PC-3 (cell line): ENCODE data around the gene RECQL5. TPM values are rescaled to one million over a fixed set of nuclear protein-coding genes. Genes with fewer than 3 reads are reported as not detected.
A peak's percentile ranks its signal among the peaks of the same experiment; 100 is the strongest.

ENCODE experiments used
- ATAC-seq: fragments of 200-7000 bp; cut with Tn5 transposase; 2 replicates; pipeline ENCODE4 v1.9.1; 2020; ENCODE audit warnings: mild to moderate bottlenecking, moderate library complexity
- BruUV-seq: library from RNA; stranded (reverse); fragments of 400-500 nt; replicated peaks from 2 replicates; lab custom pipeline; 2021; lab: Mats Ljungman, UMichigan
- CTCF ChIA-PET: fragments of 300-600 bp; sonication (Branson Sonifier 250); formaldehyde crosslinking; loops from one replicate; lab custom pipeline; 2022; ENCODE audit warnings: antibody characterized with exemption; lab: Charles Lee
- POLR2A ChIA-PET: fragments of 300-600 bp; sonication (Branson Sonifier 250); formaldehyde crosslinking; loops from one replicate; lab custom pipeline; 2022; ENCODE audit warnings: antibody characterized with exemption; ENCODE audit not compliant: unreplicated experiment; lab: Charles Lee
- DNase-seq: peaks from one replicate; pipeline ENCODE4 v3.0.0-alpha.2; 2015
- H2AFZ ChIP-seq: fragments of 300-600 bp; sonication (generic); 2 replicates; pipeline ENCODE4 v1.6.0; 2016; ENCODE audit warnings: antibody characterized with exemption, low read length
- H3F3A ChIP-seq: fragments of 300-600 bp; sonication (generic); one replicate; pipeline ENCODE4 v1.6.0; 2017; ENCODE audit warnings: antibody characterized with exemption, low read length, control low read depth, mild to moderate bottlenecking; ENCODE audit not compliant: unreplicated experiment
- H3K27ac ChIP-seq: fragments of 300-600 bp; sonication (generic); 2 replicates; pipeline ENCODE4 v1.5.1; 2016; ENCODE audit warnings: mild to moderate bottlenecking, low read length
- H3K27me3 ChIP-seq: fragments of 300-600 bp; sonication (generic); 2 replicates; pipeline ENCODE4 v1.6.1; 2016; ENCODE audit warnings: low read length, mixed read lengths
- H3K36me3 ChIP-seq: fragments of 300-600 bp; sonication (generic); 2 replicates; pipeline ENCODE4 v1.6.1; 2016; ENCODE audit warnings: low read depth, mixed run types, low read length, mixed read lengths
- H3K4me1 ChIP-seq: fragments of 300-600 bp; sonication (generic); 2 replicates; pipeline ENCODE4 v1.5.1; 2016; ENCODE audit warnings: low read length; ENCODE audit not compliant: insufficient read depth
- H3K4me2 ChIP-seq: fragments of 300-600 bp; sonication (generic); 2 replicates; pipeline ENCODE4 v1.6.0; 2016; ENCODE audit warnings: low read length
- H3K4me3 ChIP-seq: fragments of 300-600 bp; sonication (generic); 2 replicates; pipeline ENCODE4 v1.5.1; 2016; ENCODE audit warnings: mild to moderate bottlenecking, low read length, mixed read lengths
- H3K79me2 ChIP-seq: fragments of 300-600 bp; sonication (generic); 2 replicates; pipeline ENCODE4 v1.6.1; 2017; ENCODE audit warnings: low read length, mixed read lengths
- H3K9ac ChIP-seq: fragments of 300-600 bp; sonication (generic); 2 replicates; pipeline ENCODE4 v1.6.0; 2016; ENCODE audit warnings: mild to moderate bottlenecking, low read length
- H3K9me2 ChIP-seq: fragments of 300-600 bp; sonication (generic); replicated peaks from 2 replicates; pipeline ENCODE4 v1.6.1; 2016; ENCODE audit warnings: mixed run types, low read length, mixed read lengths
- H3K9me3 ChIP-seq: fragments of 300-600 bp; sonication (generic); 2 replicates; pipeline ENCODE4 v1.6.1; 2016; ENCODE audit warnings: low read length, mixed read lengths
- H4K20me1 ChIP-seq: fragments of 300-600 bp; sonication (generic); 2 replicates; pipeline ENCODE4 v1.6.1; 2016; ENCODE audit warnings: low read length, mixed read lengths
- CTCF ChIP-seq: fragments of 300-600 bp; sonication (generic); conservative IDR thresholded peaks from 2 replicates; pipeline ENCODE4 v1.5.1; 2017; ENCODE audit warnings: antibody characterized with exemption, low read depth, mild to moderate bottlenecking, low read length
- EZH2 ChIP-seq: fragments of 300-600 bp; sonication (generic); IDR thresholded peaks from one replicate; pipeline ENCODE4 v1.6.1; 2017; ENCODE audit warnings: antibody characterized with exemption, mild to moderate bottlenecking, low read length; ENCODE audit not compliant: unreplicated experiment
- EZH2phosphoT487 ChIP-seq: fragments of 300-600 bp; sonication (generic); IDR thresholded peaks from 2 replicates; pipeline ENCODE4 v1.6.1; 2018; ENCODE audit warnings: mild to moderate bottlenecking, antibody characterized with exemption, low read length, borderline replicate concordance
- intact Hi-C: fragments of 100-400 bp; cut with micrococcal nuclease; formaldehyde crosslinking; loops from 2 replicates; pipeline ENCODE4 v1.9.0; 2023
- total RNA-seq: library from RNA; depleted of rRNA; stranded (reverse); fragments of >200 nt; gene quantifications from 2 replicates; pipeline ENCODE4 v1.2.3, GENCODE V29; 2014

Gene RECQL5
- total RNA-seq, 1 experiment from 2014 or later: 54.2 TPM

GRCh38 chr17:75654176-75654575 is 12.8 kb downstream of the RECQL5 start:
- intact Hi-C loops: loop anchor here (1.0 kb wide), 1 partner anchor 21 kb away; the partner anchor contains the start of gene SMIM5
- DNase-seq (peak; percentile 64), ATAC-seq (peak; percentile 86)
- H3K27ac ChIP-seq: no peak overlapping the region
- H3K36me3 ChIP-seq: peaks cover 14% of the 10 kb centered on the region; the same call in 1 of the 2 replicates
- no peaks in the 10 kb centered on the region for H3K79me2 ChIP-seq
- no peak overlapping the region for H3K4me2 ChIP-seq
- H3F3A ChIP-seq: no peaks in the 10 kb centered on the region
- no peak overlapping the region for H3K9ac ChIP-seq
- POLR2A ChIA-PET: interaction anchor here (0.7 kb wide), 1 partner anchor 11 kb away, joined by 5 read pairs; no protein-coding TSS in a partner anchor
- H3K9me2 ChIP-seq: no peaks in the 10 kb centered on the region
- TF ChIP-seq CTCF (peak; percentile 82), EZH2phosphoT487 (no peak)
- no peaks in the 10 kb centered on the region for H3K27me3 ChIP-seq
- BruUV-seq: no TSS peak
- H4K20me1 ChIP-seq: no peaks in the 10 kb centered on the region
- H3K9me3 ChIP-seq: no peaks in the 10 kb centered on the region
- CTCF ChIA-PET: interaction anchor here (0.5 to 4.0 kb wide), 9 partner anchors 19 to 594 kb away, joined by 3 to 83 read pairs (median 5); partner anchors contain the start of gene SMIM5
- no peak overlapping the region for H2AFZ ChIP-seq
- H3K4me1 ChIP-seq: no peaks in the 10 kb centered on the region
- H3K4me3 ChIP-seq: no peak overlapping the region

GRCh38 chr17:75652934-75653549 is 13.9 kb downstream of the RECQL5 start:
- Histone ChIP-seq H3K9me3 (no peaks in the 10 kb centered on the region), H4K20me1 (no peaks in the 10 kb centered on the region), H2AFZ (no peak overlapping the region), H3K4me1 (no peaks in the 10 kb centered on the region), H3K36me3 (peaks cover 14% of the 10 kb centered on the region; the same call in 1 of the 2 replicates), H3K9me2 (no peaks in the 10 kb centered on the region), H3K4me2 (no peak overlapping the region), H3K79me2 (no peaks in the 10 kb centered on the region), H3K27ac (no peak overlapping the region), H3F3A (no peaks in the 10 kb centered on the region), H3K27me3 (no peaks in the 10 kb centered on the region), H3K9ac (no peak overlapping the region), H3K4me3 (no peak overlapping the region)
- ChIA-PET CTCF (interaction anchor here (1.0 to 4.0 kb wide), 3 partner anchors 17 to 32 kb away, joined by 4 to 83 read pairs (median 5); partner anchors contain the start of gene SMIM5), POLR2A (interaction anchor here (0.6 kb wide), 1 partner anchor 15 kb away, joined by 3 read pairs; no protein-coding TSS in a partner anchor)
- TF ChIP-seq EZH2phosphoT487: no peak
- no peak for TF ChIP-seq EZH2
- TF ChIP-seq CTCF: peak; percentile 92
- DNase-seq (peak; percentile 55), ATAC-seq (peak; percentile 73)
- intact Hi-C loops: no loop called here
- BruUV-seq: no TSS peak

- H3K79me2 ChIP-seq: no peaks in the 10 kb centered on the region
- H3K27ac ChIP-seq: no peak overlapping the region
- no peak overlapping the region for H3K4me2 ChIP-seq
- no TSS peak for BruUV-seq
- ATAC-seq (no peak), DNase-seq (no peak)
- H3K9me2 ChIP-seq: no peaks in the 10 kb centered on the region
- H3K9me3 ChIP-seq: no peaks in the 10 kb centered on the region
- H3K4me3 ChIP-seq: no peak overlapping the region
- TF ChIP-seq EZH2phosphoT487 (no peak), CTCF (no peak), EZH2 (no peak)
- no peaks in the 10 kb centered on the region for H3F3A ChIP-seq
- H2AFZ ChIP-seq: no peak overlapping the region
- H4K20me1 ChIP-seq: no peaks in the 10 kb centered on the region
- H3K36me3 ChIP-seq: peaks cover 14% of the 10 kb centered on the region; the same call in 1 of the 2 replicates
- H3K9ac ChIP-seq: no peak overlapping the region
- POLR2A ChIA-PET: no interaction called here
- CTCF ChIA-PET: interaction anchor here (1.0 to 4.0 kb wide), 2 partner anchors 19 to 32 kb away, joined by 4 to 83 read pairs; partner anchors contain the start of gene SMIM5
- intact Hi-C loops: no loop called here
- H3K4me1 ChIP-seq: 0 out of 2 replicates have a peak, but pooled peaks cover under 1% of the 10 kb centered on the region
- H3K27me3 ChIP-seq: no peaks in the 10 kb centered on the region
Measured at GRCh38 chr17:75652341-75652740, 14.6 kb downstream of the RECQL5 start.
